Pancreas (tissue), 10 donors: ENCODE results near the gene PPFIBP2. TPM values are rescaled to one million over a fixed set of nuclear protein-coding genes. Genes with fewer than 3 reads are reported as not detected.

Experiments
- ATAC-seq, 4 donors: fragments of 200-7000 bp; cut with Tn5 transposase; one replicate each; pipeline versions ENCODE4 v1.8.0 to v1.9.1; 2020; ENCODE audit warnings: mild to moderate bottlenecking in 4 of 4, moderate library complexity in 4 of 4
- DNase-seq, 6 donors: peaks; one replicate each; pipeline ENCODE4 v3.0.0-alpha.2; 2020
- FAIRE-seq: peaks from 2 replicates; lab custom pipeline; 2012; peaks lifted over from hg19 to GRCh38; lab: Jason Lieb, UNC
- H3K27ac ChIP-seq, 4 donors: fragments of 200-600 bp; sonication (generic); 1 replicate in 3 of 4; 2 replicates in 1 of 4; pipeline versions ENCODE4 v1.5.0 to v1.8.0; 2020
- H3K27me3 ChIP-seq, 4 donors: fragments of 200-600 bp; one replicate each; pipeline ENCODE4 v1.8.0; 2021
- H3K36me3 ChIP-seq, 3 donors: fragments of 200-600 bp; sonication (generic) in 1 of 3; one replicate each; pipeline versions ENCODE4 v1.5.0 to v1.8.0; 2020 to 2021
- H3K4me1 ChIP-seq, 3 donors: fragments of 200-600 bp; one replicate each; pipeline ENCODE4 v1.8.0; 2021
- H3K4me3 ChIP-seq, 4 donors: fragments of 200-600 bp; sonication (generic) in 2 of 4; one replicate each; pipeline versions ENCODE4 v1.5.0 to v1.8.0; 2020 to 2021
- H3K9me3 ChIP-seq, 4 donors: fragments of 200-600 bp; one replicate each; pipeline ENCODE4 v1.8.0; 2021
- WGBS, 2 donors: extraction: QIAGEN DNeasy Blood & Tissue Kit; methylation state at CpG; one replicate each; pipeline ENCODE4 v1.1.7; 2013; 5-methylcytosine and 5-hydroxymethylcytosine counted together
- intact Hi-C, 3 donors: fragments of 100-400 bp; cut with DNase I; formaldehyde crosslinking; loops; one replicate each; pipeline versions ENCODE4 v1.11.1 to v1.14.2; 2022
- polyA plus RNA-seq, 2 donors: library from polyadenylated mRNA; stranded (reverse); fragments of 200-250 nt; gene quantifications; one replicate each; pipeline ENCODE4 v1.2.3, GENCODE V29; 2013
- total RNA-seq, 6 donors: library from RNA; stranded (reverse); fragmentation: NEBNext Ultra II Directional in 4 of 6; extraction: Animal tissue kit (Norgen Biotek cat#: 25700) in 4 of 6; gene quantifications; one replicate each; pipeline versions ENCODE4 v1.2.1 to v1.2.4, GENCODE V29; 2021 to 2023
- TF ChIP-seq, protein P1 (sequence below), 4 donors: fragments of 200-600 bp; sonication (generic) in 3 of 4; IDR thresholded peaks; one replicate each; pipeline versions ENCODE4 v1.5.0 to v1.8.0; 2021; ENCODE audit warnings: antibody characterized with exemption in 4 of 4
- donor health status: healthy with polysubstance abuse.
- donor health status: DM: no; HTN: no; CAD: no; lungs with moderate emphysema.
- donor health status: DM: no; HTN: no; CAD: no.
- donor health status: control.
- donor health status: control.
- donor health status: Bipolar disorder and iron deficiency.
- donor health status: DM: yes; HTN: yes; CAD: no.
- donor health status: DM: no; HTN: no; CAD: no.
- donor health status: DM: no; HTN: no; CAD: no.
- donor health status: DM: yes; HTN: yes; CAD: no.

Gene PPFIBP2
- total and polyA plus RNA-seq, 8 donors, result 8.0 to 24.7 (median 11.4) TPM

DNA sequence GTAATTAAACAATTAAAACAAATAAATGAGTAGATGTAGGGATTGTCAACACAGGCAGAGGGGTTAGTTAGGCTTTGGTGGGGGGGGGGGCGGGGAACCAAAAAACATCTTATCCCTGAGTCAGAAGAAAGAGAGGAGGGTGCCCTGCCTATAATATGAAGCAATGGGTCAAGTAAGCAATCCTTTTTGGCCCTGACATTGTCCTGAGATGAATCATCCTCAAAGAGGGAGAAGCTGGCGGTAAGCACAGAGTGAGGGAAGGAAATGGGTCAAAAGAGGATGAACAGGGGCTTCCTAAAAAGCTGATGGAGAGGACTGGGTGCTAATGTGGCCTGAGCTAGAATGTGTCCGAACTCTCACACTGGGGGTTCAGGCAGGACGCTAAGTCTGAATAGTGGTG is 23.7 kb upstream of the PPFIBP2 start:
- H3K9me3 ChIP-seq, result no peaks in the 10 kb centered on the region
- no peaks in the 10 kb centered on the region for H3K36me3 ChIP-seq
- DNase-seq, result no peak
- H3K27ac ChIP-seq, result no peak overlapping the region
- 90 to 97% methylated on average over 4 of the region's 4 CpGs for WGBS, 2 donors
- no peaks in the 10 kb centered on the region for H3K27me3 ChIP-seq
- intact Hi-C loops, result no loop called here
- no peak for FAIRE-seq
- TF ChIP-seq, protein P1, sequence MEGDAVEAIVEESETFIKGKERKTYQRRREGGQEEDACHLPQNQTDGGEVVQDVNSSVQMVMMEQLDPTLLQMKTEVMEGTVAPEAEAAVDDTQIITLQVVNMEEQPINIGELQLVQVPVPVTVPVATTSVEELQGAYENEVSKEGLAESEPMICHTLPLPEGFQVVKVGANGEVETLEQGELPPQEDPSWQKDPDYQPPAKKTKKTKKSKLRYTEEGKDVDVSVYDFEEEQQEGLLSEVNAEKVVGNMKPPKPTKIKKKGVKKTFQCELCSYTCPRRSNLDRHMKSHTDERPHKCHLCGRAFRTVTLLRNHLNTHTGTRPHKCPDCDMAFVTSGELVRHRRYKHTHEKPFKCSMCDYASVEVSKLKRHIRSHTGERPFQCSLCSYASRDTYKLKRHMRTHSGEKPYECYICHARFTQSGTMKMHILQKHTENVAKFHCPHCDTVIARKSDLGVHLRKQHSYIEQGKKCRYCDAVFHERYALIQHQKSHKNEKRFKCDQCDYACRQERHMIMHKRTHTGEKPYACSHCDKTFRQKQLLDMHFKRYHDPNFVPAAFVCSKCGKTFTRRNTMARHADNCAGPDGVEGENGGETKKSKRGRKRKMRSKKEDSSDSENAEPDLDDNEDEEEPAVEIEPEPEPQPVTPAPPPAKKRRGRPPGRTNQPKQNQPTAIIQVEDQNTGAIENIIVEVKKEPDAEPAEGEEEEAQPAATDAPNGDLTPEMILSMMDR (IDR thresholded peaks at IDR 0.05), result no peak
- H3K4me3 ChIP-seq, result no peak overlapping the region
- ATAC-seq, result peak in 2 of 4 donors; percentile 9 to 66
- H3K4me1 ChIP-seq, result no peaks in the 10 kb centered on the region

DNA sequence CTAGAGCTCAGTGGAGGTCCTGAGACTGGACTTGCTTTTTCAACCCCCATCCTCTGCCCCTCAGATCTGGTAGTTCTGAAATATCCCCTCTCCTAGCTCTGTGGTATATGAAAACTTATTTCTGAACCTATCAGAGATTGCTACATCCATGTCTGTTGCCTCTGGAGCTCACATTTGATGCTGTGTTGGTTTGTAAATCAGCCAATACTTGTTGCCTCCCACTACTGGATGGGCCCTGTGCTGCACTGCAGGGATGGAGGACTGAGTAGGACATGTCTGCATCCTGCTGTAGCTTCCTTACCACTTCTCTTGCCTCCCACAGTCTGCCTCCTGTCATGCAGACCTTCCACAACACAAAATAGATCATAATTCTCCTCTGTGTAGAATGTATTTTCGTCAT is 23.3 kb upstream of the PPFIBP2 start:
- Histone ChIP-seq H3K9me3 (no peaks in the 10 kb centered on the region), H3K4me3 (no peak overlapping the region), H3K36me3 (no peaks in the 10 kb centered on the region), H3K27me3 (no peaks in the 10 kb centered on the region), H3K27ac (no peak overlapping the region), H3K4me1 (no peaks in the 10 kb centered on the region)
- DNase-seq, result no peak
- no peak for FAIRE-seq
- WGBS, 2 donors, result 83 to 86% methylated on average over 1 of the region's 1 CpG
- intact Hi-C loops, result no loop called here
- TF ChIP-seq, protein P1 (IDR thresholded peaks at IDR 0.05), result no peak
- peak in 1 of 4 donors; percentile 51 for ATAC-seq

DNA sequence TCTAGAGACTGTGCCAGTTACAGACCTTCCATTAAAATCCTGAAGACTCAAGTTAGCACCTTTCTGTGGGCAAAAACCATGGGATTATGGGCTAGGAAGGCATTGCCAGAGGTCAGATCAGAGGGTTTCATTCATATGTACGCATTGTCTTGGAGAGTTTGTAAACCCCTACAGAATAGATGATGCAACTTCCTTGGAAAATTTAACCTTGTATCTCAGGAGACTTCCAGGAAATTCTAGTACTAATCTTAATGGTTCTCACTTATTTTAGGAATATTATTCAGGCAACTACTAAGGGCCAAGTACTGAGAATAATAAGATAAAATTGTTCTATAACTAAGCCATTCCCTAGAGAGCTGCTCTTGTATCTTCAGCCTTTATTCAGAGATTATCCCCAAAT is 21.5 kb upstream of the PPFIBP2 start:
- TF ChIP-seq, protein P1 (IDR thresholded peaks at IDR 0.05), result no peak
- DNase-seq, result no peak
- Histone ChIP-seq H3K27me3 (no peaks in the 10 kb centered on the region), H3K36me3 (no peaks in the 10 kb centered on the region), H3K9me3 (no peaks in the 10 kb centered on the region), H3K4me1 (no peaks in the 10 kb centered on the region), H3K4me3 (no peak overlapping the region), H3K27ac (no peak overlapping the region)
- 77 to 78% methylated on average over 1 of the region's 1 CpG for WGBS, 2 donors
- intact Hi-C loops, result no loop called here
- FAIRE-seq, result no peak
- ATAC-seq, result no peak

DNA sequence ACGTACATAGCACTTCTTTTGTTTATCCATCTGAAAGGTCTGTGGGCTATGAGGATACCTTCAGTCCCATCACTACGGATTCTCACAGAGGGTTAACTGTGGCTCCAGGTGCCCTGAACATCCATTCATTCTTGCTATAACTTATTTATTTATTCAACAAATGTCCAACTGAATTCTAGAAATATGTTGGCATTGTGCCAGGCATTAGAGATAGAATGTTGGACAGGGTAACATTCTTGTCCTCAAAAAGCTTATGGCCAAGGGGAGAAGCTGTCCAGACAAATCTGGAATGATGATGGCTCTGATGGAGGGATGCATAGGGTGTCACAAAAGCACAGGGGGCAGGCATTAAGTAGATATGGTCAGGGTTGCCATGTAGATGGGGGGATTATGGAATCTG is 20.1 kb upstream of the PPFIBP2 start:
- Histone ChIP-seq H3K27me3 (no peaks in the 10 kb centered on the region), H3K4me1 (no peaks in the 10 kb centered on the region), H3K36me3 (no peaks in the 10 kb centered on the region), H3K4me3 (no peak overlapping the region), H3K9me3 (no peaks in the 10 kb centered on the region), H3K27ac (no peak overlapping the region)
- intact Hi-C loops, result no loop called here
- DNase-seq (no peak), FAIRE-seq (no peak), ATAC-seq (no peak)
- TF ChIP-seq, protein P1 (IDR thresholded peaks at IDR 0.05), result no peak
- 88 to 91% methylated on average over 2 of the region's 2 CpGs for WGBS, 2 donors

DNA sequence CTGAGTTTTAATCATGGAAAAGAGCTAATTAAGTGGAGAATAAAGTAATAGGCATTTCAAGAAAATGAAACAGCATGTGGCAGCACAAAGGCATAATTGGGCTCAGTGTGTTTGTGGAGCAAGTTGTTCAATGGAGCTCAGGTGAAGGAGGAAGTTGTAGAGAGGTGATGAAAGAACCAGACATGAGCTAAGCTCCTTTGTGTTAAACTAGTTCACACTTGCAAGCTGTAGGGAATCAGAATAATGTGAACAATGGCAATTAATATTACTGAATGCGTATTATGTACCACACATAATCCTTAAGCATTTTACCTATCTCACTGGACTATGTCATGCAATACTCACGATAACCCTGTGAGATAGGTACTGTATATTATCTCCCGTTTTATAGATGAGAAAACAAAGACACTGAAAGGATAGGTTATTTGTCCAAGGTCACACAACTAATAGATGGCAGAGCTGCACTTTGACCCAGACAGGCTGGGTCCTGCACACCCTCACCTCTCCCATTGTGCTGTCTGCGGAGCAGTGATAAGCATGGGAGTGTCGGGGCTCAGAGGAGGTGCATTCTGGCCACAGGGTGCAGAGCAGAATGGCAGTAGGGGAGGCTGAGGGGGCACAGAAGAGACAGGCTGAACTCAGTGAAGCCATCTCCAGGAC is 19.6 kb upstream of the PPFIBP2 start:
- Histone ChIP-seq H3K27ac (no peak overlapping the region), H3K4me3 (no peak overlapping the region), H3K9me3 (no peaks in the 10 kb centered on the region), H3K27me3 (no peaks in the 10 kb centered on the region), H3K36me3 (no peaks in the 10 kb centered on the region), H3K4me1 (no peaks in the 10 kb centered on the region)
- FAIRE-seq (no peak), ATAC-seq (no peak), DNase-seq (no peak)
- WGBS, 2 donors, result 76 to 77% methylated on average over 5 of the region's 5 CpGs
- TF ChIP-seq, protein P1 (IDR thresholded peaks at IDR 0.05), result no peak
- intact Hi-C loops, result no loop called here
